Testis (tissue), 2 donors: ENCODE results near the gene ZNF835.

Source experiments
- CTCF ChIP-seq, 3 experiments: fragments of 450-650 bp in 2 of 3; fragments of 200-600 bp in 1 of 3; sonication (generic) in 1 of 3; IDR thresholded peaks; one replicate each; pipeline ENCODE4 v1.5.1; 2016 to 2019; ENCODE audit warnings: antibody characterized with exemption in 3 of 3, mild to moderate bottlenecking in 2 of 3, moderate library complexity in 1 of 3
- POLR2A ChIP-seq: fragments of 450-650 bp; IDR thresholded peaks from one replicate; pipeline ENCODE4 v1.6.1; 2017; ENCODE audit warnings: antibody characterized with exemption, mild to moderate bottlenecking, moderate library complexity

GRCh38 chr19:56690670-56691069 lies 19.1 kb upstream of the ZNF835 start:
- TF ChIP-seq CTCF (IDR thresholded peaks at IDR 0.05) = no peak
- TF ChIP-seq POLR2A = no peak
